ENCODE results near the gene NELFCD.
A peak's percentile ranks its signal among the peaks of the same experiment; 100 is the strongest.

NELFCD gene

DNA sequence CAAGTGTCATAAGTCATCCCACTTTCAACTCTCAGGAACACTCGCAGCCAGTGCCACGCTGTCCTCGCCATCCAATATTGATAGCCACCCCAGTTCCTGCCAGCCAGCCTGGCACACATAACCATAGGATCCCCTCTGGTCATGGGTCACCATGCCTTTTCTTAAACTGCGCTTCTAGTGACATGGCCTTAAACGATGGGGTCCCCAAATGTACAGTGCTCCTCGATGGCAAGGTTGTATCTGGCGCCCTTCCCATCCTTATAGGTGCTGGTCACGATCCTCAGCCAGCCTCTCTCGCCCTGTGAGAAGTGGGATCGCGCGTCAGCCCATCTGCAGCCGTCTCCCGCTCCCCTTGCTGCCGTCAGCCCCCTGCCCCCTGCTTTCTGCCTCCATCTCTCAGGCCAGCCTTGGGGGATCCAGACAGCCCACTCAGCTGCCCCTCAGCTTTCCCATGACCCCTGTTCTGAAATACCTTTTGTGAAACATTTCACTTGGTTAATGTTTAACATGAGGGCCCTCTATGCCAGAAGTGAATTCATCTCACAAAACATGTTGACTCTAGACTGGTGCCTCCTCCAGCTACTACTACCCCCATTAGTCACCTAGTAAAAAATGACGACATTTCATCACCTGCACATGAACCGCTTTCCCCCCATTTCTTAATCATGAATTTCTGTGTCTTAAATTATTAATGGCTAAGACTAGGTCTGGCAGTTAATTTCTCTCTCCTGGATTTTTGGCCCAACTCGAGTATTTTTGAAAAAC lies 14.6 kb downstream of the NELFCD start:
- no peak for DNase-seq

DNA sequence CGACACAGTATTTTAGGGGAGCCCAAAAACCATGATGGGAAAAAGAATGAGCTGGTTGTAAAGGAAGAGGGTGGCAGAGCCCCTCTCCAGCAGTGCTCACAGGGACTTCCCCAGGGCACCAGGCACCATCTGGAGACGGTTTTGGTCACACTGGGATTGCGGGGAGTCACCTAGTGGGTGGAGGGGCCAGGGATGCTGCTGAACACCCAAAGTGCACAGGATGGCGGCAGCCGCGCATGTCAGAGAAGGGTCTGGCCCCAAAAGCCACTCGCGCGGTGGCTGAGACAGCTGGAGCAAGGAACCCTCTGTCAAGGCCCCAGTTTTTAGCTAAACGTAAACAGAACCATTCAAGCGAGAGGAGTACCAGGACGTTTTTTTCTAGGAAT lies 15.2 kb downstream of the NELFCD start:
- DNase-seq = no peak

DNA sequence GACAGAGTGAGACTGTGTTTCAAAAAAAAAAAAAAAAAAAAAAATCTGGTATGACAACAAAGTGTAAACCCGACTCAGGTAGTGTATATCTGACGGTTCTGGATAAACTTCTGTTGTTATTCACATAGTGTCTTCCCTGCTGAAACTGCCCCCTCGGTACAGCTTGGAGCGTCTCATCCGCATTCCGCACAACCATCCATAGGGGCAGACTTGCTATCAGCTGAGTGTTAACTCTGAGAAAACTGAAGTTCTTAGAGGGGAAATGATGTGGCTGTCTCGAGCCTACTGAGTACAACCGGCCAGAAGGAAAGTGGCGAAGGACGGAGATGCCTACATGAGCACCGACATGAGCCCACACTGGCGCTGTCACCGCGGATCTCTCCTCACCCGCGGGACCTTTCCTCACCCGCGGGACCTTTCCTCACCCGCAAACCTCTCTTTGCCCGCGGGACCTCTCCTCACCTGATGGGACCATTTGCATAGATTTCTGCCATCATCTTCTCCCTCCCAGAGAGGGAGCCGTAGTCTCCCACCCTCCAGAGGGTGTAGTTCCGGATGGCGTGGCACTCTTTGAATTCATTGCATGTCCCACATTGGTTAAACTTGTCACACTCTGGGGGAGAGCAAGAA lies 16.2 kb downstream of the NELFCD start:
- DNase-seq = no peak

DNA sequence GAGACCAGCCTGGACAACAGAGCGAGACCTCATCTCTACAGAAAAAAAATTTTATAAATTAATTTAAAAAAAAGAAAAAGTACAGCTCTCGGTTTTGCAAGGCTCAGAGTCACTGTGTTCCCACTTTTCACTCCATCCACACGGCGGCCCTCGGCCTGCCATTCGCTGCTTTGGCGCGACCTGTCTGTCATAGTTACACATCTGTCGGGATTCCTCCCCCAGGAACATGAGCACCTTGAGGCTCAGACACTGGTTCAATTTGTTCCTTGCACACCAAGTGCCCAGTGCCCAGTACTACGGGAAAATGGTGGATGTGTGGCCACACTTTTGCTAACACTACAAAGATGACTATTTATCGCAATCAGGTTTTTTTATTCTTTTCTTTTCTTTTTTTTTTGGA lies 17.6 kb downstream of the NELFCD start:
- DNase-seq = no peak

DNA sequence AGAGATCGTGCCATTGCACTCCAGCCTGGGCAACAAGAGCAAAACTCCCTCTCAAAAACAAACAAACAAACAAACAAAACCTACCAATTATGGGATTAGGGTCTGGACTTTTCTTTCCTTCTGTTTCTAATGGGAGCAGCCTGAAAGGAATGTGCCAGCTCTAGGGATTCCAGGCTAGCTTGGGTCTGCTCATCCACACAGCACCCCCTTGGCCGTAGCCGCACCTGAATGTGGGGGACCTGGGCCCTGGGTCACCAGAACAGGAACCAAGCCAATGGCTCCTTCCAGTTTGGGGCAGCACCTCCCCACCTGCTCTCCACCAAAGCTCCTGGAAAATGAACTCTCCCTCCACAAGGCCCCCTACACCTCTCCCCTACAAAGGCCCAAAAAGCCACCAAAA lies 19.3 kb downstream of the NELFCD start:
- no peak for DNase-seq

- DNase-seq = no peak
Observed at GRCh38 chr20:59001068-59001448, 20.0 kb downstream of the NELFCD start.

DNA sequence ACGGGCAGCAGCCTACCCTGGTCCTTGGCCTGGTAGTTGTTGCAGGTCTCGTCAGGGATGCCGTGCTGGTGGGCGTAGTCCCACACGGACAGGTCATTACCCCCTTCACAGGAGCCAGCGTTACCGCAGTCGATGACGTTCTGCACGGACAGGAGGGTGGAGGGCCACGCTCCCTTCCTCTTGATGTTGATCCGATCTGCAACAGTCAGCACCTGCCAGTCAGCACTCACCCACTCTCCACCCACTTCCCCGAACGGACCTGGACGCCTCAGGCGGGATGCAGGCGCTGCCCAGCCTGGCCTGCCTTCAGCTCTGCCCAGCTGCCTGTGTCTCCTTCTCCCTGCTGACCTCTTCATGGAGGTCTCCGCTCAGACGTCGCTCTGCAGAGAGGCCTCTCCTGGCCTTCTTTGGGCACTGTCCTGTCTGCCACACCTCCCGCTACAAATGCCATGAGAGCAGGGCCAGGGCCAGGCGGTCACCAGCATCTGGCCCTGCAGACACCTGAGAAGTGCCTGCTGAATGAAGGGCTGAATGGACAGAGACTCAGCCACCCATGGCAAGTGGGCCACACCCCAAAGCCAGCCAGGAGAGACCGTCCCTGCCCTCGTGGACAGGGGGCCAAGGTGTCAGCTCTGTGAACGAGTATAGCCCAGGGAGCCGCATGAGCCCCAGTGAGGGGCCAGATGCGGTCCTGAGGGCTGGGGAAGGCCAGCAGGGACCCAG lies 20.6 kb downstream of the NELFCD start:
- no peak for DNase-seq

GRCh38 chr20:59002388-59002787 lies 21.3 kb downstream of the NELFCD start:
- DNase-seq = no peak

GRCh38 chr20:59002874-59003399 lies 21.9 kb downstream of the NELFCD start:
- no peak for DNase-seq

- DNase-seq = no peak
Observed at GRCh38 chr20:59003836-59004492, 22.9 kb downstream of the NELFCD start.

- peak; percentile 96 for DNase-seq
Observed at GRCh38 chr20:59004493-59004762, 23.4 kb downstream of the NELFCD start.

DNA sequence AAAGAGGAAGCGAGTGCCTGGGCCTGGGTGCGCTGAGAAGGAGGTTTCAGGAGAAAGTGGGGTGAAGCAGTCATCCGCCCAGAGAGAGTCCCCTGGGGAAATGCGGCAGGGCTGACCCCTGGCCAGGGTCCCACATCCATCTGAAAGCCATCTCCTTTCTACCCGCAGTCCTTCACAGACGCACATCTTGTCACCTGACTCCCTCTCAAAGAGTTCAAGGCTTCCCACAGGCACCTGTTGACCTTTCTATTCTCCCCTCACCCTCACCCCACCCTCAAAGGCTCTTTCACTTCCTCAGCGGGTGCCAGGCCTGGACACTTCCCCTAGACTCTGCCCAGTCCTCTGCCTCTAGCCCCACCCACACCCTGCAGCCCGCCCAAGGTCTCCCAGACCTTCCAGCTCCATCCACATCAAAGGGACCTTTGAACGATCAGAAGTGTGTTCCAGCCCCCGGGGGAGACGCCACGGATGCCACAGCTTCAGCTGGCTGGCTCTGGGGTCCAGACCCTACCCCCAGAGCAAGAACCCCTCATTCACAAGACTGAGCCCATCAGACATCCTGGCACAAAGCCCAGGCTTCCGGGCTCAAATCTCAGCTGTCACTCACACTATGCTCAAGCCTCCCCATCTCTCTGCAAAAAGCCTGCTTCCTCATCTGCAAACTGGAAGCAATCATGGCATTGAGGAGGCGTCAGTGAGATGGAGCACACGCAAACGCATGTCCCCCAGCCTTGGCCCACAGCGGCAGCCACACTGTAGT lies 23.9 kb downstream of the NELFCD start:
- DNase-seq = peak; percentile 91

DNA sequence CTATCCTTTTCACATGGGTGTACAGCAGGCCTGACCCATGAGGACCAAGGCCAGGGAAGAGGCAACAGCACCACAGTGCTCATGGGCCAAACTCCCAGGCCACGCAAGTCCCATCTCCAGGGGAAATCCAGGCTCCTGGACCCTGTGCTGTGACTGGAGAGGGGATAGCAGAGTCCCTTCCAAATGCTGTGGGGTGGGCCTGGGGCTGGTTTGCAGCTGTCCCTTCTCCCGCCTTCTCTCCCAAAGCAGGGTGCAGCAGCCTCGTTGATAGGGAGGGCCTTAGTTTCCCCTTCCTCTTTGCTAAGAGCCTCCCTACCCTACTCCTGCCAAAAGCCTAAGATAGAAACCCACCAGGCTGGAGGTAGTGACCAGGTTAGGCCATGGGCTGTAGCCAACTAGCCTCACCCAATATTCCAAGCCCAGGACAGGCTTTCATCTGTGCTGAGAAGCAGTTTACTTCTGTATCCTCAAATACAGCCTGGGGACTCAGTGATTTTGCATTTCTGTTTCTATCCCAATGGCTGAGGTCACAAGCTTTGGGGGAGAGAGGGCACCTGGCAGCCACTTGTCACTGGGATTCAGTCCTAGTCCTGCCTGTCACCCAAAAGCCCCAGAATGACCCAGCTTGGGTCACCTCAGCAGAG lies 24.6 kb downstream of the NELFCD start:
- peak; percentile 15 for DNase-seq

- DNase-seq = peak; percentile 50
Observed at GRCh38 chr20:59006167-59006863, 25.3 kb downstream of the NELFCD start.

GRCh38 chr20:59006864-59007664 lies 26.0 kb downstream of the NELFCD start, which contains the start of gene CTSZ:
CTSZ (minus strand) TSS chr20:59007254; CDS start chr20:59007128, 126 bp downstream.
- peak; percentile 87 for DNase-seq

DNA sequence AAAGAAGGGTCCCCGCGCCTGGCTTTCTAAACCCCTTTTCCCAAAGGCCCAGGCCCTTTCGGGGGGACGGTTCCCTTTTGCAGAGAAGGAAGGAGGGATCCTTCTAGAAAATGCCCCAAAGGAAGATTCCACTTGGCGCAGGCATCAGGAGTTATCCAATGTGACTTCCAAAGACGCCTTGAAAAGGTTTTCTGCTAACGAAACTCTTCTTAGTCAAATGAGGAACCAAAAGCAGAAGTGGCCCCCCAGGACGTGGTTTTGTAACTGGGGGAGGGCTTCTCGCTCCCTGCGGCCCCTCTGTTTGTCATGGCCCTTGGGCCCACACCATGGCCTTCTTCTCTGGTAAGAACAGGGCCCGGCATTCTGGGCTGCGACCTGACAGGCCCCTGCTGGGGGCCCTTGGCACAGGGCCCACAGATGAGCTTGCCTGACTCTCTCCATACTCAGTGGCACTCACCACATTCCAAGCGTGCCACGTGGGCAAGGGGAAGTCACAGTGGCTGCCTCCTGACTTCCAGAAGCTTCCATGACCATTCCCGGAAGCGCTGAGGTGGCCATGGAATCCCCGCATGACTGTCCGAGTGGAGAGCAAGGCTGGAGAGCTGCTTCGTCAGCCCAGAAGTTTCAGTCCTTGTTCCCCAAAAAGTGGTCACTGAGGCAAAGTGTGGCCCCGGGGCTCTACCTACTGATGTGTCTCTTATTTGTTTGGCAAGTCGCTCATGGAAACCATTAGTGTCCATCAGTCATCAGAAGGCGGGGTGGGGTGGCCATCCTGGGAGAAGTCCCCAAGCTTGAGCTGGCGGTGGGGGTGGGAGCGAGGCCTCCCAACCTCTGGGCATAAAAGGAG lies 26.8 kb downstream of the NELFCD start:
- peak; percentile 98 for DNase-seq

DNA sequence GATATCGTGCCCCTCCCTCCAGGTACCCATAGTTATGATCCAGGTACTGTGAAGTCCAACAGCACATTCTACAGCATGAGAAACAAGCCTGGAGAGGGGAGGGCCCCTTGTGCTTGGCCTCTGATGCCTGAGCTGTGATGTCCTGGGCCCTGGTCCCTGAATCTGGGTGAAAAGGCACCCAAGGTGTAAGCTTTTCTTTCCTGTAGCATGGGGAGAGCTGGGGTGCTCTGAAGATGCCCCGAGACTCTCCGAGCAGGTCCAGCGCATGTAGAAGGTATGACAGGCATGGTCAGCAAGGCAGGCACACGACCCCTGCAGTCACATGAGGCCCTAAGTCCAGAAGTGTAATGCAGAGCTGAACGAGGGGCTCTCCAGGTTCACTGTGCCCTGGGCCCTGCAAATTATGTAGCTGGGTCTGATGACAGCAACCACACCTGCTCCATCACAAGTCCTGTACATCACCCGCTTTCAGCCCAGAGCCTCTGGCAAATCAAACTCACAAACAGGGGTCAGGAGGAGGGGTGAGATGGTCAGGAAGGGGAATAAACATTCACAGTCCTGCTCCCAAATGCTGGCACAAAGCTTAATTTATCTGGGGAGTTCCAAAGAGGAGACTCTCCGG lies 27.8 kb downstream of the NELFCD start:
- DNase-seq = no peak

- DNase-seq = no peak
Observed at GRCh38 chr20:59010321-59010994, 29.4 kb downstream of the NELFCD start.

Data from suppressor macrophage treated with lipopolysaccharide for 4 hours (primary cell).